Measurements from ENCODE around the gene CIRBP. TPM values are rescaled to one million over a fixed set of nuclear protein-coding genes. Genes with fewer than 3 reads are reported as not detected.

Gene CIRBP
- total and polyA plus RNA-seq, 2 of the 13 experiments (the other 11 are each of a cell fraction or from before 2014, with no cell fraction given) = 133 to 140 TPM

DNA sequence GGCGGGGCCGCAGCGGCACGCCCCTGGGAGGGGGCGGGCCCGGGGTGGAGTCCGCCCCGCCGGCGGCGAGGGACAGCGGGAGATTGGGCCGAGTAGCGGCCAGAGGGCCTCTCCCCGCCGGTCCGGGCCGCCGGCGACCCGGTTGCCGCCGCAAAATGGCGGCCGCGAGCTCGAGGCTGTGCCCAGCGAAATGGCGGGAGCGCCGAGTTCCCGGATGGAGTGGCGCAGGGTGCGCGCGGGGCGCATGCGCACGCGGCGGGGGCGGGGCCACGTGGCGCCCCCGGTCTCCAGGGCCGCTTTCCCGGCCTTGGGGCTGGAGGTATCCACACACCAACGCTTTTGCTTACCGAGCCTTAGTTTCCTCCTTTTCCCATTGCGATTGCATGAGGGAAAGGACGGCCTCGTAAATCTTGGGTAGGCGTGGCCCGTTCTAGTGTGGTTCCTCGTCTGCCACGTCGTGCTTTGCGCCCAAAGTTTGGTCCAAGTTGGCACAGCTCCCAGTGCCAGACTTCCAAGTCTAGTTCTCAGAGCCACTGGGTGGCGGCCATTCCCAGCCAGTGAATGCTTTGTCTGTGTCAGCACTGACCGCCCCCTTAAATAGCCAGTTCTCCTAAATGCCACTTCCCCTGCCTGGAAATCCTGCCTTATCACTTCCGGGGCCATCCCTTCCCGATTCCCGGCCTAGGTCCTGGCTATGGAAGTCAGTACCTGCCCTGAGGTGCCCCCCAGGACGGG is 513 bp downstream of the CIRBP start (continued):
- TF ChIP-seq REST (IDR thresholded peaks at IDR 0.05; ENCODE audit: borderline replicate concordance in 1 of 2, low read depth in 1 of 2, low read length in 2 of 2) = peak in 1 of 2 experiments; percentile 24; a peak in 1 of 4 replicates
- TF ChIP-seq DMTF1 (CRISPR knock-in tag; IDR thresholded peaks at IDR 0.05) = peak; percentile 86; the same call in 1 of the 2 replicates
- no peak for TF ChIP-seq ZNF773 (CRISPR knock-in tag; IDR thresholded peaks at IDR 0.05; ENCODE audit: borderline replicate concordance)
- no peak for TF ChIP-seq FOXK2 (IDR thresholded peaks at IDR 0.05)
- TF ChIP-seq CBX5 (CRISPR knock-in tag; IDR thresholded peaks at IDR 0.05; ENCODE audit: borderline replicate concordance) = no peak
- TF ChIP-seq, protein P1, sequence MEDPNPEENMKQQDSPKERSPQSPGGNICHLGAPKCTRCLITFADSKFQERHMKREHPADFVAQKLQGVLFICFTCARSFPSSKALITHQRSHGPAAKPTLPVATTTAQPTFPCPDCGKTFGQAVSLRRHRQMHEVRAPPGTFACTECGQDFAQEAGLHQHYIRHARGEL (CRISPR knock-in tag; IDR thresholded peaks at IDR 0.05) = no peak
- TF ChIP-seq STAG1 (CRISPR knock-in tag; IDR thresholded peaks at IDR 0.05) = no peak
- no peak for TF ChIP-seq MBNL3 (CRISPR knock-in tag; conservative IDR thresholded peaks at IDR 0.05)
- TF ChIP-seq, protein P2, sequence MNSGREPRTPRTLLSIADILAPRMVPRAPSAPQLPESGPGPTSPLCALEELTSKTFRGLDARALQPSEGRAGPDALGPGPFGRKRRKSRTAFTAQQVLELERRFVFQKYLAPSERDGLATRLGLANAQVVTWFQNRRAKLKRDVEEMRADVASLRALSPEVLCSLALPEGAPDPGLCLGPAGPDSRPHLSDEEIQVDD (CRISPR knock-in tag; IDR thresholded peaks at IDR 0.05; ENCODE audit: borderline replicate concordance) = no peak
- 0 out of 2 replicates have a peak, but pooled peaks have one; percentile 12 for TF ChIP-seq FOXO4 (CRISPR knock-in tag; conservative IDR thresholded peaks at IDR 0.05)
- no peak for TF ChIP-seq RXRB (CRISPR knock-in tag; IDR thresholded peaks at IDR 0.05; ENCODE audit: borderline replicate concordance)
- TF ChIP-seq NFATC3 (CRISPR knock-in tag; IDR thresholded peaks at IDR 0.05) = 0 out of 2 replicates have a peak, but pooled peaks have one; percentile 64
- TF ChIP-seq ZFP1 (CRISPR knock-in tag; IDR thresholded peaks at IDR 0.05) = no peak
- TF ChIP-seq SCMH1 (CRISPR knock-in tag; IDR thresholded peaks at IDR 0.05; ENCODE audit: borderline replicate concordance) = no peak
- peak; percentile 75; the same call in 1 of the 2 replicates for TF ChIP-seq CCDC6 (CRISPR knock-in tag; IDR thresholded peaks at IDR 0.05)
- TF ChIP-seq SKI (IDR thresholded peaks at IDR 0.05; ENCODE audit: partially characterized antibody) = no peak
- TF ChIP-seq CREB1 (IDR thresholded peaks at IDR 0.05) = no peak
- TF ChIP-seq CREB1 (CRISPR knock-in tag; IDR thresholded peaks at IDR 0.05) = no peak
- TF ChIP-seq FOXM1 (CRISPR knock-in tag; IDR thresholded peaks at IDR 0.05) = no peak
- TF ChIP-seq GABPA (IDR thresholded peaks at IDR 0.05; ENCODE audit: low read depth, low read length) = no peak
- TF ChIP-seq GABPA (CRISPR knock-in tag; IDR thresholded peaks at IDR 0.05; ENCODE audit: low read depth) = peak; percentile 58
- TF ChIP-seq KDM2A (CRISPR knock-in tag; IDR thresholded peaks at IDR 0.05; ENCODE audit: borderline replicate concordance, low read depth) = no peak; the same call in 1 of the 2 replicates
- TF ChIP-seq ZNF580 (CRISPR knock-in tag; IDR thresholded peaks at IDR 0.05; ENCODE audit: borderline replicate concordance, low read depth) = no peak; the same call in 1 of the 2 replicates

All from HepG2 (cell line).